ENCODE measurements around the gene ARMH4.

ARMH4 gene

GRCh38 chr14:57998766-57999165, 153.2 kb downstream of the ARMH4 start:
- Histone ChIP-seq H3K27me3 (ENCODE audit: control insufficient read depth, insufficient read depth, low read length) (no peaks in the 10 kb centered on the region), H3K36me3 (ENCODE audit: control insufficient read depth, insufficient read depth, low read length) (no peaks in the 10 kb centered on the region), H3K4me1 (ENCODE audit: control insufficient read depth, insufficient read depth, low read length) (no peaks in the 10 kb centered on the region), H3K9me3 (ENCODE audit: control insufficient read depth, insufficient read depth, low read length) (no peaks in the 10 kb centered on the region), H3K4me3 (ENCODE audit: low read length) (no peak overlapping the region), H3K27ac (ENCODE audit: low read length) (no peak overlapping the region)
- no peak for DNase-seq (ENCODE audit: low read depth, low spot score)
- no CpG with 5 or more reads among the region's 1 CpG for WGBS (ENCODE audit: insufficient coverage, insufficient read length)

GRCh38 chr14:57991353-57991752, 160.7 kb downstream of the ARMH4 start:
- WGBS (ENCODE audit: insufficient coverage, insufficient read length), result no CpG with 5 or more reads among the region's 4 CpGs
- no peak overlapping the region for H3K27ac ChIP-seq (ENCODE audit: low read length)
- no peak for DNase-seq (ENCODE audit: low read depth, low spot score)
- H3K4me1 ChIP-seq (ENCODE audit: control insufficient read depth, insufficient read depth, low read length), result no peaks in the 10 kb centered on the region; the same call in 1 of the 2 replicates
- no peaks in the 10 kb centered on the region for H3K9me3 ChIP-seq (ENCODE audit: control insufficient read depth, insufficient read depth, low read length)
- H3K27me3 ChIP-seq (ENCODE audit: control insufficient read depth, insufficient read depth, low read length), result no peaks in the 10 kb centered on the region
- no peak overlapping the region for H3K4me3 ChIP-seq (ENCODE audit: low read length)
- no peaks in the 10 kb centered on the region for H3K36me3 ChIP-seq (ENCODE audit: control insufficient read depth, insufficient read depth, low read length)

GRCh38 chr14:57988445-57988844, 163.6 kb downstream of the ARMH4 start:
- no peak overlapping the region for H3K4me3 ChIP-seq (ENCODE audit: low read length)
- no CpG with 5 or more reads among the region's 5 CpGs for WGBS (ENCODE audit: insufficient coverage, insufficient read length)
- no peak for DNase-seq (ENCODE audit: low read depth, low spot score)
- no peaks in the 10 kb centered on the region for H3K36me3 ChIP-seq (ENCODE audit: control insufficient read depth, insufficient read depth, low read length)
- no peaks in the 10 kb centered on the region for H3K27me3 ChIP-seq (ENCODE audit: control insufficient read depth, insufficient read depth, low read length)
- H3K4me1 ChIP-seq (ENCODE audit: control insufficient read depth, insufficient read depth, low read length), result no peaks in the 10 kb centered on the region; the same call in 1 of the 2 replicates
- H3K9me3 ChIP-seq (ENCODE audit: control insufficient read depth, insufficient read depth, low read length), result no peaks in the 10 kb centered on the region
- no peak overlapping the region for H3K27ac ChIP-seq (ENCODE audit: low read length)

GRCh38 chr14:57987596-57988300, 164.3 kb downstream of the ARMH4 start:
- DNase-seq (ENCODE audit: low read depth, low spot score), result no peak

GRCh38 chr14:57987051-57987450, 165.0 kb downstream of the ARMH4 start:
- WGBS (ENCODE audit: insufficient coverage, insufficient read length), result no CpG with 5 or more reads among the region's 1 CpG
- H3K4me1 ChIP-seq (ENCODE audit: control insufficient read depth, insufficient read depth, low read length), result peaks cover 2% of the 10 kb centered on the region
- no peak for DNase-seq (ENCODE audit: low read depth, low spot score)
- H3K4me3 ChIP-seq (ENCODE audit: low read length), result no peak overlapping the region
- H3K36me3 ChIP-seq (ENCODE audit: control insufficient read depth, insufficient read depth, low read length), result no peaks in the 10 kb centered on the region
- H3K27ac ChIP-seq (ENCODE audit: low read length), result no peak overlapping the region
- no peaks in the 10 kb centered on the region for H3K27me3 ChIP-seq (ENCODE audit: control insufficient read depth, insufficient read depth, low read length)
- no peaks in the 10 kb centered on the region for H3K9me3 ChIP-seq (ENCODE audit: control insufficient read depth, insufficient read depth, low read length)

More at GRCh38 chr14:57987596-57988300, 164.3 kb downstream of the ARMH4 start:
- H3K4me1 ChIP-seq (ENCODE audit: control insufficient read depth, insufficient read depth, low read length), result peaks cover under 1% of the 10 kb centered on the region
- H3K9me3 ChIP-seq (ENCODE audit: control insufficient read depth, insufficient read depth, low read length), result no peaks in the 10 kb centered on the region
- no peak overlapping the region for H3K4me3 ChIP-seq (ENCODE audit: low read length)
- no peaks in the 10 kb centered on the region for H3K27me3 ChIP-seq (ENCODE audit: control insufficient read depth, insufficient read depth, low read length)
- H3K27ac ChIP-seq (ENCODE audit: low read length), result no peak overlapping the region
- H3K36me3 ChIP-seq (ENCODE audit: control insufficient read depth, insufficient read depth, low read length), result no peaks in the 10 kb centered on the region
- no CpG with 5 or more reads among the region's 6 CpGs for WGBS (ENCODE audit: insufficient coverage, insufficient read length)

GRCh38 chr14:57982804-57983634, 169.0 kb downstream of the ARMH4 start:
- Histone ChIP-seq H3K4me3 (ENCODE audit: low read length) (no peak overlapping the region), H3K27ac (ENCODE audit: low read length) (no peak overlapping the region), H3K27me3 (ENCODE audit: control insufficient read depth, insufficient read depth, low read length) (no peaks in the 10 kb centered on the region), H3K36me3 (ENCODE audit: control insufficient read depth, insufficient read depth, low read length) (no peaks in the 10 kb centered on the region), H3K4me1 (ENCODE audit: control insufficient read depth, insufficient read depth, low read length) (peaks cover 2% of the 10 kb centered on the region), H3K9me3 (ENCODE audit: control insufficient read depth, insufficient read depth, low read length) (no peaks in the 10 kb centered on the region)
- no CpG with 5 or more reads among the region's 8 CpGs for WGBS (ENCODE audit: insufficient coverage, insufficient read length)
- no peak for DNase-seq (ENCODE audit: low read depth, low spot score)

- peaks cover 2% of the 10 kb centered on the region; the same call in 1 of the 2 replicates for H3K4me1 ChIP-seq (ENCODE audit: control insufficient read depth, insufficient read depth, low read length)
- WGBS (ENCODE audit: insufficient coverage, insufficient read length), result no CpG with 5 or more reads among the region's 12 CpGs
- no peaks in the 10 kb centered on the region for H3K27me3 ChIP-seq (ENCODE audit: control insufficient read depth, insufficient read depth, low read length)
- DNase-seq (ENCODE audit: low read depth, low spot score), result no peak
- no peaks in the 10 kb centered on the region for H3K9me3 ChIP-seq (ENCODE audit: control insufficient read depth, insufficient read depth, low read length)
- no peak overlapping the region for H3K27ac ChIP-seq (ENCODE audit: low read length)
- H3K36me3 ChIP-seq (ENCODE audit: control insufficient read depth, insufficient read depth, low read length), result no peaks in the 10 kb centered on the region
- no peak overlapping the region for H3K4me3 ChIP-seq (ENCODE audit: low read length)
Measured at GRCh38 chr14:57981817-57982560, 170.0 kb downstream of the ARMH4 start.

GRCh38 chr14:57979376-57980048, 172.5 kb downstream of the ARMH4 start:
- no peak overlapping the region for H3K4me3 ChIP-seq (ENCODE audit: low read length)
- no peak for DNase-seq (ENCODE audit: low read depth, low spot score)
- WGBS (ENCODE audit: insufficient coverage, insufficient read length), result no CpG with 5 or more reads among the region's 4 CpGs
- H3K27ac ChIP-seq (ENCODE audit: low read length), result no peak overlapping the region
- H3K4me1 ChIP-seq (ENCODE audit: control insufficient read depth, insufficient read depth, low read length), result peaks cover 2% of the 10 kb centered on the region; the same call in 1 of the 2 replicates
- no peaks in the 10 kb centered on the region for H3K27me3 ChIP-seq (ENCODE audit: control insufficient read depth, insufficient read depth, low read length)
- H3K9me3 ChIP-seq (ENCODE audit: control insufficient read depth, insufficient read depth, low read length), result no peaks in the 10 kb centered on the region
- H3K36me3 ChIP-seq (ENCODE audit: control insufficient read depth, insufficient read depth, low read length), result no peaks in the 10 kb centered on the region

GRCh38 chr14:57976701-57977100, 175.3 kb downstream of the ARMH4 start:
- H3K27ac ChIP-seq (ENCODE audit: low read length), result no peak overlapping the region
- H3K4me3 ChIP-seq (ENCODE audit: low read length), result no peak overlapping the region
- no peak for DNase-seq (ENCODE audit: low read depth, low spot score)
- no peaks in the 10 kb centered on the region for H3K36me3 ChIP-seq (ENCODE audit: control insufficient read depth, insufficient read depth, low read length)
- H3K4me1 ChIP-seq (ENCODE audit: control insufficient read depth, insufficient read depth, low read length), result no peaks in the 10 kb centered on the region
- H3K9me3 ChIP-seq (ENCODE audit: control insufficient read depth, insufficient read depth, low read length), result no peaks in the 10 kb centered on the region
- no peaks in the 10 kb centered on the region for H3K27me3 ChIP-seq (ENCODE audit: control insufficient read depth, insufficient read depth, low read length)

- Histone ChIP-seq H3K27ac (ENCODE audit: low read length) (no peak overlapping the region), H3K4me1 (ENCODE audit: control insufficient read depth, insufficient read depth, low read length) (no peaks in the 10 kb centered on the region), H3K4me3 (ENCODE audit: low read length) (no peak overlapping the region), H3K36me3 (ENCODE audit: control insufficient read depth, insufficient read depth, low read length) (no peaks in the 10 kb centered on the region), H3K9me3 (ENCODE audit: control insufficient read depth, insufficient read depth, low read length) (no peaks in the 10 kb centered on the region), H3K27me3 (ENCODE audit: control insufficient read depth, insufficient read depth, low read length) (no peaks in the 10 kb centered on the region)
- DNase-seq (ENCODE audit: low read depth, low spot score), result no peak
- WGBS (ENCODE audit: insufficient coverage, insufficient read length), result no CpG with 5 or more reads among the region's 1 CpG
Measured at GRCh38 chr14:57974896-57975295, 177.1 kb downstream of the ARMH4 start.

All from iPS DF 6.9 (cell line).